ENCODE measurements around the gene CFAP206.

Gene CFAP206, protein sequence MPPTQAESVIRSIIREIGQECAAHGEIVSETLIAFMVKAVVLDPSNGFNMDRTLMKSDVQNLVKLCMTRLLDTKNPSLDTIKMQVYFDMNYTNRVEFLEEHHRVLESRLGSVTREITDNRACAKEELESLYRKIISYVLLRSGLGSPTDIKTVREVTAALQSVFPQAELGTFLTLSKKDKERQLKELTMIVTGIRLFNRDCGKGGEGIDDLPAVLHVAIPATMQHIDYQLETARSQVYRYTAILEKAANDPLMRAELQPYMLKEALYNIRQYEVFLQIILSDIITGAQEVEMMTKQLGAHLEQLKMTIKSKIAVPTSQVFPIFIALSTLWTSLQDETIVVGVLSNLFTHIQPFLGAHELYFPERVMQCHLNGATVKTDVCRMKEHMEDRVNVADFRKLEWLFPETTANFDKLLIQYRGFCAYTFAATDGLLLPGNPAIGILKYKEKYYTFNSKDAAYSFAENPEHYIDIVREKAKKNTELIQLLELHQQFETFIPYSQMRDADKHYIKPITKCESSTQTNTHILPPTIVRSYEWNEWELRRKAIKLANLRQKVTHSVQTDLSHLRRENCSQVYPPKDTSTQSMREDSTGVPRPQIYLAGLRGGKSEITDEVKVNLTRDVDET

DNA sequence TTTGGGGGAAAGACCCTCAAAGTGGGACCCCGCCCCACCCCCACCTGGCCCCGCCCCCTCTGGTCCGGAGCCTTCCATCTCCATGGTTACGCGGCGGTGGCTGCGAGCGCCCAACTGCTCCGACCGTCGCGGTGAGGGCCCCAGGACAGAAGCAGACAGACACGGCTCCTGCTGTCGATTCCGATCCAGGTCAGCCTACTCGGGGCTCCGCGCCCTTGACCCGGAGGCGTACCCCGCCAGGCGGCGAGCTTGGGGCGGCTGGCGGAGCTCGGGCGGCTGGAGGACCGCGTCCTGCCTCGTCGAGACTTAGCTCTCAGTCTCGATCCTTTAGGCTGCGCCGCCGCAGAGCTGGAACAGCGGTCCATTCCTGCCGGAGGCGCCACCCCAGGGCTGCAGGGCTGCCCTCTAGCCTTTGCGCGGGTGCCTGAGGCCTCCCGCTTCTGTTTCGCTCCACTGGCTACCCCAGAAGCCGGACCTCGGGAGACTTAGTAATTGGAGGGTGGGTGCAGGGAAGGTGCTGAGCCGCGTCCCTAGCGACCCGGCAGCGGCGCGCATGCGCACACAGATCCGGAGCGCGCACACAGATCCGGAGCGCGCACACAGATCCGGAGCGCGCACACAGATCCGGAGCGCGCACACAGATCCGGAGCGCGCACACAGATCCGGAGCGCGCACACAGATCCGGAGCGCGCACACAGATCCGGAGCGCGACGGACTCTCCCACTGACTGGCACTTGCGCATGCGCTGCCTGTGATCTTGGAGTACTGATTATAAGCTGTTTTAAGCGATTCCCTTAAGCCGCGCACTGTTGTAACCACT is at the start of gene CFAP206:
TSS of gene CFAP206 (plus strand) at position 72 of the 820 bp plus-strand sequence. CDS start 1,868 bp downstream, outside the sequence.
- peak; percentile 82 to 83 for DNase-seq

DNA sequence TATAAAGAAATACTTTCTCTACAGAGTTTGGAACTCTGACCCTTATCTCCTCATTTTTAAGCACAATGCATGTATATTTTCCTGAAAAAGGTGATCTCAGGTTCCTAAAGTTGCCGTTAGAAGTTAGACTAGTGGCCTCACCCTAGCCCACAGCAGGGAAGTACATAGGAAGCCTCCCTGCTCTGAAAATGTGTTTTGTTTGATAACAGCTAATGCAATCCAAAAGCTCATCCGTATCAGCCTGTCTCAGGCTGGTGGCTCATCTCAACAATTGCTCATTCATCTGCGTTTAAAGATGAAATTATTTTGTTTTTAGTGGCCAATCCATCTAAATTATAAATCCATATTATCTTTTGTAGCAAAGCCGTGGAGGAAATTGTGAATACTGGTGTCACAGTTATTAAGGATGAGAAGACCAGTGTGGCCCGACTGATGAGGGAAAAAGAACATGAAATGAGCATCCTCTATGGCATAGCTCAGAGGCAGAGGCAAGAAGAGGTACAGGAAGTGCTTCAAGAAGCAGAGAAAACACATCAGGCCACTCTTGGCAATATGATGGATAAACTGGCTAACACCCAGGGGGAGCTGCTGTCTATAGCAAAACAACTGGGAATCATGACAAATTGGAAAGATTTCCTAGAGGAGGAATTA is 43.0 kb upstream of the CFAP206 start:
- DNase-seq: no peak

DNA sequence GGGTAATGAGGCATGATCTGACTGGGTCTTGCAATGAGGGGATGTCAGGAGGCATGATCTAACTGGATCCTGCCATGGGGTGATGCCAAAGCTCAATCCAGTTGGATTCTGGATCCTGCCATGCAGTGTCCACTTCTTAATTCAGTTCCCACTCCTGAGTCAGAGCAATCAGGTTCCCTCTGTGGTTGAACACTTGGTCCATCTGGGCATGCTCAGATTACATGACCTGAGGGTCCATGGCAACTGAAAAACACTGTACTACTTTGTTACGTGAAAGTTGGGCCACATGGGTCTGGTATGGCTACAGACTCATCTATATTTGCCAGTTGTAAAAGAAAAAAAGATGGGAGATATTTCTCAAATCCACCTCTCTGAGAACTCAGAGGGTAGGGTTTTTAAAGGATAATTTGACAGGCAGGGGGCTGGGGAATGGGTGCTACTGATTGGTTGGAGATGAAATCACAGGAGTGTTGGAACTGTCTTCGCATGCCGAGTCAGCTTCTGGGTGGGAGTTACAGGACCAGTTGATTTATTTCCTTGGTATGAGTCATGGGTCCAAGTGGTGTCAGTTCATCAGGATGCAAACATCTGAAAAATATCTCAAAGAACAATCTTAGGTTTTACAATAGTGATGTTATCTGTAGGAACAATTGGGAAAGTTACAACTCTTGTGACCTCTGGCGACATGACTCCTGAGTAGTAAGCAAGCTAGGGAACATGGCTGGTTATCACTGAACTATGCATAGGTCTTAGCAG is 41.5 kb upstream of the CFAP206 start:
- no peak for DNase-seq

DNA sequence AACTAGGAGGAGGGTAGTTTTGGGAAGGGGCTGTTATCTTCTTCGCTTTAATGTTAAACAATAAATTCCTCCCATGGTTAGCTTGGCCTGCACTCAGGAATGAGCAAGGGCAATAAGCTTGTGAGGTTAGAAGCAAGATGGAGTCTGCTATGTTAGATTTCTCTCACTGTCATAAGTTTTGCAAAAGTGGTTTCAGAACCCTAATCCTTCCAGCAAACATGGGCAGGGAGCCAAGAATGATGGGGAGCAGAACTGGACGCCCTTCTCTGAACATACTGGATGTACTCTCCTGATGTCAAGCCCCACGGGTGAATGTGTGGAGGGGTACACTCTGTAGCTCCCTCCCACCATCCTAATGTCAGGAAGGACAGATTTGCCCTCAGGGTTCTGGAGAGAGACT is 40.9 kb upstream of the CFAP206 start:
- DNase-seq: no peak

DNA sequence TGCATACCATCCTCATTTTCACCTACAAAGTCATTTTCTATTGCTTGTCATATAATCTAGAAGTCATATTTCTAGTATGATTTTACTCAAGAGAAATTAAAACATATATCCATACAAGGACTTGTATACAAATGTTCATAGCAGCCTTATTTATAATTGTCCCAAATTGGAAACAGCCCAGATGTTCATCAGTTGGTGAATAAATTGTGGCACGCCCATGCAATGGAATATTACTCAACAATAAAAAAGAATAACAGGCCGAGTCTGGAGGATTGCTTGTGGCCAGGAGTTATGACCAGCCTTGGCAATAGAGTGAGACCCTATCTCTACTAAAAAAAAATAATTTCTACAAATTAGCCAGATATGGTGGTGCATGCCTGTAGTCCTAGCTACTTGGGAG is 34.4 kb upstream of the CFAP206 start:
- DNase-seq: no peak

DNA sequence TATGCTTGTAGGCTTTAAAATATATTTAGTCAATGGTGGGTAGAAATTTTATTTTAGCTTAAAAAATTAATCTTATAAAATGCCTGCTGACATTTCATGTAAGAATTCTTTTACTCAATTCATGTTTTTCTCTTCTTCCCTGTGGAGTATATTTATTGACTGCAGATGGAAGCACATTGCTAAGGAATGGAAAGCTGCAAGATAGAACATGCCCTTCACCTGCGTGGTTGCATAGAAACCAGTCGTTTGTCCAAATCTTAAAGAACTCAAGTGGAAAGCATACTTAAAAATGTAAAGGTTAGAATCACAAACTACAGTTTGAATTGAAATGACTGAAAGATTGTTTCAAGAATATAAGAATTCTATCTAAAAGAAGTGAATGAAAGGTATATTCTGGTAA is 32.5 kb upstream of the CFAP206 start:
- DNase-seq: no peak

DNA sequence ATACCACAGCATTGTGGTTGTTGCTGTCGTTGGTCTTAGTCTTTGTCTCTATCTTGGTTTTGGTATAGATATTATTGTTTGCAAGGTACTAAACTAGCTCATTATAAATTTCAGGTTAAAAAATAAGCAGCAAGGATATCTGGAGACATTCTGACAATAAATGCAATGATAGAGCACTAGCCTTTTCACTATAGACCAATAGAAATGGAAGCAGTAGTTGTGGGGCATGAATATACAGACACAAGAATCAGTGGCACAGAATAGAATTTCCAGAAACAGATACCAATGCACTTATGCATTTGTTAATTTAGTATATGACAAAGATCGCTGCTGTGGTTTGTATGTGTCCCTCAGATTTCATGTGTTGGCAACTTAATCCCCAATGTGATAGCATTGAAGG is 31.1 kb upstream of the CFAP206 start:
- no peak for DNase-seq

DNA sequence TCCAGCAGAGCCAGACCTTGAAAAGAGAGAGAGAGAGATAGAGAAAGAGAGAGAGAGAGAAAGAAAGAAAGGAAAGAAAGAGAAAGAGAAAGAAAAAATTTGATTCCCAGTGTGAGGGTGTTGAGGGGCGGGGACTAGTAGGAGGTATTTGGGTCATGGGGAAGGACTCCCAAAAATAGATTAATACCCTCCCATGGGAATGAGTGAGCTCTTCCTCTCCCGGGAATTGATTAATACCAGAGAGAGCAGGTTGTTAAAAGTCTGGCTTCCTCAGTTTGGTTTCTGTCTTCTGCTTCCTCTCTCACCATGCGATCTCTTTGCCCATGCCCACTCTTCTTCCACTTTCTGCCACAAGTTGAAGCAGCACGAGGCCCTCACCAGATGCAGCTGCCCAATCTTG is 28.8 kb upstream of the CFAP206 start:
- DNase-seq: no peak

DNA sequence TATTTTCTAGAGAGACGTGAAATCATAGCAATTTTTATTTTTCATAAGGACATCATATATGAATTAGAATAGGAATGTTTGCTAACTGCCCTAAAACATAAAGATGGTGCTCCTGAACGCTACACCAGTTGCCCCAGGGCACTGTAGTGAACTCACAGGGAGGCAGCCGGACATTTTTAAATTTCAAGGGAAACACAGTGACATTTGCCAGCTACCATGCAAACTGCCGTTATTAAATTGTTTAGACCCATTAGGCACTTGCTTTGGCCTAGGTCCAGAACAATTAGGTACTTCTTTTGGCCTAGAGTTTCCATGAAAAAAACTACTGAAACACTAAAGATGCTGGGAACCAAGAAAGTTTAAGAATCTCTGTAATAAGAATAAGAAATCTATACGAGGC is 24.9 kb upstream of the CFAP206 start:
- peak in 1 of 2 experiments; percentile 7 for DNase-seq

DNA sequence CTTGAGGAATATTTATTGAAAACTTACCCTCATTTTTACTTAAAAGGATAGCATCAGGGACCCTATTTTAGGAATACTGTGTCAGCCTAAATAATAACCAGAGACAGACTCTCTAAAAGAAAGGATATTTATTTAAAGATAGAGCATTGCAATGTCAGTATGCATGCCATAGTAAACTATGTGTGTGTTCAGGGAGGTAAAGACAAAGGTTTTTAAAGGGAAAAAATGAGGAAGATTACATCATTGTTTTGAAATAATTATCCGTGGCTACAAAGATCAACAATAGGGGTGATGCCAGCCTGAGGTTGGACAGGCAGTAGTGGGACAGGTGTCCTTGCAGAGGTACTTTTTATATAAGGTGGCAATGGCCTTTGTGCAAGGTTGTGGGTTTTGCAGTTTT is 23.7 kb upstream of the CFAP206 start:
- no peak for DNase-seq

DNA sequence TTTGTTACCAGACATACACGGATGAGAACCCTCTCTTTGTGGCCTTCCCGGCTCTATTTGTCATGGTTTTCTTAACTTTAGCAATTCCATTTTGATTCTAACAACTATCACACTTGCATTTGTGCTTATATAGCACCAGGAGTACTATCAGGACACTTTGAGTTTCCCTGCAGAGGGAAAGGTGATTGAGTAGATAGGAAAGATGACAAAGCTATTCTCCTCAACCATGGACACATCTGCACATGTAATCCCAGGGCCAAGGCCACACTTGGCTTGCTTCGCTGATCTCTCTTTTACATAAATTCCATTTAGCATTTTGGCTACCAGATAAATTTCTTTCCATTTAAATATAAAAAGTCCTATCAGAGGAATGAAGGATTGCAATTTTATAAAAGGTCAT is 23.3 kb upstream of the CFAP206 start:
- no peak for DNase-seq

DNA sequence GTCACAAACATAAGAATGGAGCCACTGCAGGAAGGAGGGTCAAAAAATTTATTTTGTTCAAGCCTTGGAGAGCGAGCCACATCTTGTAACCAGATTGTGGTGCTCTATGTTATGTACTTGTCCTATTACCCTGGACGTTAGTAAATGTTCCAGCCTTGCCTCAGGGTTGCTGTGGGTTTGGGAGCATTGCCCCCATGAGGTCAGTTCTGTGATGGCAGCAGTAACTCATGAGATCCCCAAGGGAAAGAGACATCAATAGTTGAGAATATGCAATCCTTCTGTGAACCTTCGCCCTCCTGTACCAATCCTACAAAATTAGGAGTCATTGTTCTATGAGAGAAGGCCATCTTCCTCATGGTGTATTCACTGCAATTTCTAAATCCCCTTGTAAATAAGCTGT is 16.4 kb upstream of the CFAP206 start:
- peak; percentile 17 to 47 for DNase-seq

DNA sequence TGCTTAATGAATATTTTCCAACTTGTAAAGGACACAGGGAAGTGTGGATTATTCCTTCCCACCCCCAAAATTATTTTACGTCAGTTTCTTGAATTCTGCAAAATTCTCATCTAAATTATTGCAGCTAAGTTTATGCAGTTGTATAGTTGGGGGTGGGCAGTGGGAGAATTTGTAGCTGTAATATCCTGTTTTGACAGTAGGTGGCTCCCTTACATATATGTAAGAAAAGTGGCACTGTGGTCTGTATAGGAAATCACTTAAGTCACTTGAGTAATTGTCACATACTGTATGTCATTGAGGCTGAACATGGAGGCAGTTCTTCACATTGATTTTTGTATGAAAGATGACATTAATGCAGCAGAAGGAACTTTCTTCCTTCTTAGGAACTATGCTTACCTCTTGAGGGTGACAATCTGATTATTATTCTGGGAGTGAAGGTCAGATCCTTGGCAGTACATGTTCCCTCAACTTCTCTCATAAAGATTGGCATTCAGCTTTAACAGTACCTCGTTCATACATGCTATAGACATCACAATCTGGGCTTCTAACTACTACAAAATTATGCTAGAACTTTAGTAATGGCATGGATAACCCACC is 14.6 kb upstream of the CFAP206 start:
- DNase-seq: peak; percentile 60 to 68

DNA sequence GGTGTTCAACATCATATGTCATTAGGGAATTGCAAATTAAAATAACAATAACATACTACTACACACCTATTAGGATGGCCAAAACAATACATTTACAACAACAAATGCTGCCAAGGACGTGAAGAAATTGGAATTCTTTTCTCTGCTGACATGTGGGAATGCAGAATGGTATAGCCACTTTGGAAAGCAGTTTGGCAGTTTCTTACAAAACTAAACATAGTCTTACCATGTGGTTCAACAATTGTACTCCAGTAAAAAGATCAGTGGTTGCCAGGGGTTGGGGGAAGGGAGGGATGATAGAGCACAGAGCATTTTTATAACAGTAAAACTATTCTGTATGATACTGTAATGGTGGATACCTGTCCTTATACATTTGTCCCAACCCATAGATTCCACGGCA is 12.3 kb upstream of the CFAP206 start:
- DNase-seq: no peak

DNA sequence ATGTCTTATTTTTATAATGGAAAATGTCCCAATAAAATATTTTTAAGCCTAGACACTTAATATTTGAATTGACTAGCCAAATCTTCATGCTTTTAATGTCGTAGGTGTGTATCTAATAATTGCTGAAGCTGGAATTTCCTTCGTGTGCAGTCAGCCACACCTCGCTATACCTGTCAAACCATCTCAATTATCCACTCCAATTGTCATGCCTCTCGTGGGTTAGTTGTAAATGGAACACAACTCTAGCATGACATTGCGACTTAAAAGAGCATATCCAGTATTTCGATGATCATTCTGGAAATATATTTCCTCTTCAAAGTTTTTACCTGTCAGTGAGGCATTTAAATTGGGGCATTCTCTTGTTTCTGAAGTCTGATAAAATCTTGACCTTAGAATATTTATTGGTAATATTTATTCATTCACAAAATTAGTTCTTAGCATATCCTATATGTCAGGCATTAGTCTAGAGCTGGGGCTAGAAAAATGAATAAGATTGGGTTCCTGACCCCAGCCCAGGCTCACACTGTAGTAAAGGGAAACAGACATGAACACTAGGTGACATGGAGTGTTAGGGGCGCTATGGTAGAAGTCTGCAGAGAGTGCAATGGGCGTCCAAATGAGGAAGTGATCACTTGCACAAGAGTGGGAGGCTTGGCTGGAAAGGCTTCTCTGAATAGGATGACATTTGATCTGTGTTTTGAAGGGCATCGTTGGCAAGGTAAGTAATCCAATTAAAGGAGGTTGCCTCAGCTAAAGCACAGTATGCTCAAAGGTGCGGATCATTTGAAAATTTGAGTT is 11.0 kb upstream of the CFAP206 start:
- DNase-seq: no peak

DNA sequence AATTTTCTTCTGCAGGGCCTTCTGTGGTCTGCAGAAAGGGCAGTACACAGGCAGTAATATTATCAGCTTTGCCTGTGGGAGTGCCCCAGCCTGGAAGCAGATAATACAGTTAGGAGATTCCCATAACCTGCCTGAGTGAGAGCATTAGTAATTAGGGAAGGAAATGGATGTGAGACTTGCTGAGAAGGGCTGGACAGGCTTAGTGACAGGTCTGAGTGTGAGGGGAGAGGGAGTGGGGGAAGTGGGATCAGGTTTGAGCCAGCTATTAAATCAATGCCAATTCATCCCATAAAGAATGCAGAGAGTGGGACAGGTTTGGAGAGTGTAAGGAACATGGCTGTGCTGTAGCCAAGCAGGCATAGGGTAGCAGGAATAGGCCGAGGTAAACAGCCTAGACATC is 10.1 kb upstream of the CFAP206 start:
- DNase-seq: no peak

DNA sequence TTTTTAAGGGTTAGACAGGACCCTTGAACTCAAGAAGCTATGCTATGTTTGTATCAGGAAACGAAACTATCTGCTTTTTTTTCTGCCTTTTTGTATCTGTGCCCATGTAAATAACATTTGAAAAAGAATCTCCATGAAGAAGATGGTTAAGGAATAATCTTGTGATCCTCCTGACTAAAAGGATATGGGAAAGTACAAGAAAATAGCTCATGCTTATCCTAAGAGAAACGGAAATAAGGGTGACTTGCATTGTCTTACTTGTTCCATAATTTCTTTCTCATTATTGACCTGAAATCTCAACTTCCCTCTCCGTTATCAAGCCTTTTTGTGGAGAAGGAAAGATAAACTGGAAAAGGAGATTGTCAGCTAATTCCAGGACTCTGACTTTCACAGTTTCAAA is 5.9 kb upstream of the CFAP206 start:
- no peak for DNase-seq

DNA sequence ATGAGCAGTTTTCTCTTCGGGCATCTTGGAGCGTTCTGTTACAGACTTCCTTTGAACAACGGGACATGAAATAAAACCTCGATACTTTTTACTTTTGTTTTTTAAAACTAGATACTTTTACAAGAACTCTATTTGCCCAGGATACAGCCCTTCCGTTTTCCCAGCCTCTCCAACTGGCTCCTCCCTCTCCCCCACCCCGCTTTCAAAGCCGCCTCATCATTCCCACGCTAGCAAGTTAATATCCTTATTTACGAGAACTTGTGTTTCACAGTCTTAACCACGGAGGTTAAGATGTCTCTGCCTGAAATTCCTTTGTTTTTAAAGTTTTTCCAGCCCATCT is 241 bp upstream of the CFAP206 start:
- peak in 1 of 2 experiments; percentile 58 for DNase-seq

DNA sequence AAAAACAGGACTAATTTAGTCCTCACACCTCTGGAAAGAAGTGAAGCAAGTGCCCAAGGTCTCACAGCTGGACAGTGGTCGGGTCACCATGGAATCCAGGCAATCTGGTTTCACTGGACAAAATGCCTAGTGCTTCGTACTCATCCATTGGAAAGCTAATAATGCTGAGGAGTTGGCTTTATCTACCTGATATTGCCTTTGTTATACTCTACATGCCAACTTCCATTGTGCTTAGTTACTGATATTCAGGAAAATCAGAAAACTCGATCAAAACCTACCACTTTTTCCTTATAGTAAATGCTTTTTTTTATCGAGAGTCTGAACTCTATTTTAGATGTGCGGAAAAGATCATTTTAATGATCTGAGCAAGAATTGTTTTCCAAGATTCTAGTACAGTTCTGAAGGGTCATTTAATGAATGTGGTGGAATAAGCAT is 966 bp downstream of the CFAP206 start:
- DNase-seq: no peak

DNA sequence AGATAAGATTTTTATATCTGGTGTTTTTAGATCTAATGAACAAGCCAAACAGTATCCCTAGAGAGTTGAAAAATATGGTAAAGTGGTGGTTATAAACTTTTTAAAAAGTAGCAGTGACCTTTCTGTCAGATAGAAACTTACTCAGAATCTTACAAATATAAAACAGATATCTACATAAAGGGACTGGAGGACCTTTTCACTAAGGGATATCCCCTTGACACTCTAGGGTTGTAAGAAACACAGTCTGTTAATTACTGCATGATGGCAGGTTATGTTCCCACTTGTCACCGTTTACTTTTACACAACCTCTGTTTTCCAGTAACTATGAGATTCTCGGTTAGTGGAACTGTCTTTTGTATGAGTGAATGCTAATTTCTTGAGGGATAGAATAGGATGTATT is 11.5 kb downstream of the CFAP206 start:
- DNase-seq: no peak

DNA sequence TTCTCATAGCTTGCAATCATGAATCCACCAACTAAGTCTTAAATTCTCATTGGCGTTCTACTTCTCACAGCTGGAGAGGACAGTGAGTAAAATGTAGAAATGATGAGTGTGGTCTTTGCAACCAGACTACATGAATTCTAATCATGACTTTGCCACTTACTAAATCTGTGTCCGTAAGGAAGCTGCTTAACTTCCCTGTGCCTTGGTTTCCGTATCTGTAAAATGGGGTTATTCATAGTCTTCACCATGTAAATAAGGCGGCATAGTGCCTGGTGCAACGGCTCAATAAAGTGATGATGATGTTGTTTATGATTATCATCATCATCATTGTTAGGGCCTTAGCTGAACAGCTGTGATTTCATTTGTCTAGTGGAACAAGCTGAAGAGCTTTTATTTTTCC is 12.6 kb downstream of the CFAP206 start:
- no peak for DNase-seq
